Loucy (cell line): ENCODE data around the gene MAP2K1.

Experiments
- H2AFZ ChIP-seq: fragments of 200-600 bp; sonication (generic); 2 replicates; pipeline ENCODE4 v1.6.0; 2016; ENCODE audit warnings: antibody characterized with exemption, mild to moderate bottlenecking, low read length, moderate library complexity
- H3F3A ChIP-seq: fragments of 200-600 bp; 2 replicates; pipeline ENCODE4 v1.6.0; 2016; ENCODE audit warnings: antibody characterized with exemption, low read depth, mild to moderate bottlenecking
- H3K27me3 ChIP-seq: fragments of 200-600 bp; sonication (generic); 2 replicates; pipeline ENCODE4 v1.6.1; 2014; ENCODE audit warnings: low read length, mild to moderate bottlenecking; ENCODE audit not compliant: insufficient read depth, poor library complexity, severe bottlenecking
- H3K36me3 ChIP-seq: fragments of 200-600 bp; sonication (generic); 2 replicates; pipeline ENCODE4 v1.6.1; 2016; ENCODE audit warnings: low read length; ENCODE audit not compliant: insufficient read depth
- H3K4me1 ChIP-seq: fragments of 200-600 bp; sonication (generic); 2 replicates; pipeline ENCODE4 v1.5.1; 2014; ENCODE audit warnings: low read length, mild to moderate bottlenecking; ENCODE audit not compliant: insufficient read depth, poor library complexity, severe bottlenecking
- H3K4me2 ChIP-seq: fragments of 200-600 bp; sonication (generic); 2 replicates; pipeline ENCODE4 v1.6.0; 2014; ENCODE audit warnings: antibody characterized with exemption, low read length, low read depth, mild to moderate bottlenecking; ENCODE audit not compliant: poor library complexity, severe bottlenecking
- H3K4me3 ChIP-seq: fragments of 200-600 bp; sonication (generic); 2 replicates; pipeline ENCODE4 v1.5.1; 2014; ENCODE audit warnings: low read length, mild to moderate bottlenecking, mixed read lengths; ENCODE audit not compliant: poor library complexity, severe bottlenecking
- H3K79me2 ChIP-seq: fragments of 200-600 bp; sonication (generic); 2 replicates; pipeline ENCODE4 v1.6.1; 2014; ENCODE audit warnings: low read length; ENCODE audit not compliant: insufficient read depth
- H3K9ac ChIP-seq: fragments of 200-600 bp; sonication (generic); 2 replicates; pipeline ENCODE4 v1.6.0; 2014; ENCODE audit warnings: mild to moderate bottlenecking, low read depth, low read length, moderate library complexity; ENCODE audit not compliant: poor library complexity, severe bottlenecking
- H3K9me2 ChIP-seq: fragments of 200-600 bp; sonication (generic); replicated peaks from 2 replicates; pipeline ENCODE4 v1.6.1; 2016; ENCODE audit warnings: low read depth, low read length, mixed read lengths
- H3K9me3 ChIP-seq: fragments of 200-600 bp; sonication (generic); 2 replicates; pipeline ENCODE4 v1.6.1; 2014; ENCODE audit warnings: mild to moderate bottlenecking, antibody characterized with exemption, low read length, low read depth; ENCODE audit not compliant: insufficient read depth
- H4K20me1 ChIP-seq: fragments of 200-600 bp; sonication (generic); 2 replicates; pipeline ENCODE4 v1.6.0; 2014; ENCODE audit warnings: antibody characterized with exemption, low read length, mild to moderate bottlenecking; ENCODE audit not compliant: insufficient read depth, poor library complexity, severe bottlenecking
- EZH2phosphoT487 ChIP-seq: fragments of 200-600 bp; IDR thresholded peaks from 2 replicates; pipeline ENCODE4 v1.6.1; 2018; ENCODE audit warnings: antibody characterized with exemption, mild to moderate bottlenecking, moderate library complexity, borderline replicate concordance
- TF ChIP-seq, protein P1 (sequence below): fragments of 200-600 bp; sonication (generic); conservative IDR thresholded peaks from 2 replicates; pipeline ENCODE4 v1.5.1; 2014; ENCODE audit warnings: mild to moderate bottlenecking, antibody characterized with exemption, low read length

MAP2K1 gene

DNA sequence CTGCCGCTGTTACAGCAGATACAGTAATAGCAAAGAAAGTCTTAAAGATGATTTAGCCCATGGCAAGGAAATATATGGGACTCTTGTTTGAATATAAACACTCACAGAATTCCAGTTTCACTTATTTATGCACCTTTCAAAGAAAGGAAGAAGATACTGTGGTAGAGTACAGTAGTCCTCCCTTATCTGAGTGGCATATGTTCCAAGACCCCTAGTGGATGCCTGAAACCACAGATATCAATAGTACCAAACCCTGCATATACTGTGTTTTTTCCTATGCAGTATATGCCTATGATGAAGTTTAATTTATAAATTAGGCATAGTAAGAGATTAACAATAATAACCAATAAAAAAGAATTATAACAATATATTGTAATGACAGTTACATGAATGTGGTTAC lies 8.2 kb downstream of the MAP2K1 start:
- Histone ChIP-seq H3F3A (0 out of 2 replicates have a peak, but pooled peaks cover 6% of the 10 kb centered on the region), H2AFZ (no peak overlapping the region), H3K36me3 (0 out of 2 replicates have a peak, but pooled peaks cover 6% of the 10 kb centered on the region), H3K79me2 (peaks cover 95% of the 10 kb centered on the region), H3K9ac (no peak overlapping the region), H3K4me3 (no peak overlapping the region), H3K4me2 (peak overlapping the region; percentile 43), H3K27me3 (no peaks in the 10 kb centered on the region), H3K9me3 (no peaks in the 10 kb centered on the region), H3K4me1 (peaks cover 42% of the 10 kb centered on the region), H4K20me1 (peaks cover 35% of the 10 kb centered on the region), H3K9me2 (no peaks in the 10 kb centered on the region)
- no peak for TF ChIP-seq EZH2phosphoT487
- TF ChIP-seq, protein P1, sequence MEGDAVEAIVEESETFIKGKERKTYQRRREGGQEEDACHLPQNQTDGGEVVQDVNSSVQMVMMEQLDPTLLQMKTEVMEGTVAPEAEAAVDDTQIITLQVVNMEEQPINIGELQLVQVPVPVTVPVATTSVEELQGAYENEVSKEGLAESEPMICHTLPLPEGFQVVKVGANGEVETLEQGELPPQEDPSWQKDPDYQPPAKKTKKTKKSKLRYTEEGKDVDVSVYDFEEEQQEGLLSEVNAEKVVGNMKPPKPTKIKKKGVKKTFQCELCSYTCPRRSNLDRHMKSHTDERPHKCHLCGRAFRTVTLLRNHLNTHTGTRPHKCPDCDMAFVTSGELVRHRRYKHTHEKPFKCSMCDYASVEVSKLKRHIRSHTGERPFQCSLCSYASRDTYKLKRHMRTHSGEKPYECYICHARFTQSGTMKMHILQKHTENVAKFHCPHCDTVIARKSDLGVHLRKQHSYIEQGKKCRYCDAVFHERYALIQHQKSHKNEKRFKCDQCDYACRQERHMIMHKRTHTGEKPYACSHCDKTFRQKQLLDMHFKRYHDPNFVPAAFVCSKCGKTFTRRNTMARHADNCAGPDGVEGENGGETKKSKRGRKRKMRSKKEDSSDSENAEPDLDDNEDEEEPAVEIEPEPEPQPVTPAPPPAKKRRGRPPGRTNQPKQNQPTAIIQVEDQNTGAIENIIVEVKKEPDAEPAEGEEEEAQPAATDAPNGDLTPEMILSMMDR, result peak; percentile 38

GRCh38 chr15:66399276-66399675 lies 12.6 kb downstream of the MAP2K1 start:
- Histone ChIP-seq H2AFZ (no peak overlapping the region), H3K4me3 (no peak overlapping the region), H3K36me3 (0 out of 2 replicates have a peak, but pooled peaks cover 6% of the 10 kb centered on the region), H3K9me2 (no peaks in the 10 kb centered on the region), H3K4me1 (peaks cover 49% of the 10 kb centered on the region), H3F3A (no peaks in the 10 kb centered on the region), H3K4me2 (no peak overlapping the region), H3K27me3 (no peaks in the 10 kb centered on the region), H4K20me1 (peaks cover 10% of the 10 kb centered on the region), H3K9ac (no peak overlapping the region), H3K9me3 (no peaks in the 10 kb centered on the region), H3K79me2 (peaks cover 96% of the 10 kb centered on the region)
- TF ChIP-seq, protein P1, result no peak
- TF ChIP-seq EZH2phosphoT487, result no peak

DNA sequence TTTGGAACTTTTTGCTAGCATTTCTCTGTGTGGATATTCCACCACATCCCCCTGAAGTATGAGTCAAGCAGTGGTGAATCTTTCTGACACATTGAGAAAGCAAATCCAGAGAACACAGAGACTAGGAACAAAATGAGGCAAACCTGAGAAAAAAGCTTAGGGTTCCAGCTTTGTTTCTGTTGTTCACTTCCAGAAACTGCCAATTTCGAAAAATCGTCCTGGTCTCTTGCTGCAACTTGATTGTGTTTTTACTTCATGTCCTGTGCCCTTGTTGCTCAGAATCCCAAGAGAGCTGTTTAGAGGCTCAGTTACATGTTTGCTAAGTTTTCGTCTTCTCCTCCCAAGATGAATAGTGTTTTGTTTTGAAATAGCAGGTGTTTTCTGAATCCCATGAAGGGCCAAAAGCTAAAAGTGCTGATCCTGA lies 13.7 kb downstream of the MAP2K1 start:
- peaks cover 52% of the 10 kb centered on the region for H3K4me1 ChIP-seq

More for the DNA sequence above, 13.7 kb downstream of the MAP2K1 start:
- Histone ChIP-seq H3K36me3 (0 out of 2 replicates have a peak, but pooled peaks cover 6% of the 10 kb centered on the region), H3K9me3 (no peaks in the 10 kb centered on the region), H3K9ac (peak overlapping the region; percentile 5), H3F3A (no peaks in the 10 kb centered on the region), H3K4me2 (peak overlapping the region; percentile 72), H3K4me3 (no peak overlapping the region), H4K20me1 (peaks cover under 1% of the 10 kb centered on the region), H3K79me2 (peaks cover 96% of the 10 kb centered on the region), H3K27me3 (no peaks in the 10 kb centered on the region), H2AFZ (no peak overlapping the region), H3K9me2 (no peaks in the 10 kb centered on the region)
- TF ChIP-seq, protein P1, result no peak
- no peak for TF ChIP-seq EZH2phosphoT487
